GM19025 (cell line): ENCODE data around the gene SIX2.

Experiments used
- ATAC-seq: cut with Tn5 transposase; IDR thresholded peaks from one replicate; pipeline ENCODE4 v1.9.1; 2021; ENCODE audit warnings: mild to moderate bottlenecking, low read depth, moderate library complexity; ENCODE audit not compliant: unreplicated experiment

SIX2 gene

DNA sequence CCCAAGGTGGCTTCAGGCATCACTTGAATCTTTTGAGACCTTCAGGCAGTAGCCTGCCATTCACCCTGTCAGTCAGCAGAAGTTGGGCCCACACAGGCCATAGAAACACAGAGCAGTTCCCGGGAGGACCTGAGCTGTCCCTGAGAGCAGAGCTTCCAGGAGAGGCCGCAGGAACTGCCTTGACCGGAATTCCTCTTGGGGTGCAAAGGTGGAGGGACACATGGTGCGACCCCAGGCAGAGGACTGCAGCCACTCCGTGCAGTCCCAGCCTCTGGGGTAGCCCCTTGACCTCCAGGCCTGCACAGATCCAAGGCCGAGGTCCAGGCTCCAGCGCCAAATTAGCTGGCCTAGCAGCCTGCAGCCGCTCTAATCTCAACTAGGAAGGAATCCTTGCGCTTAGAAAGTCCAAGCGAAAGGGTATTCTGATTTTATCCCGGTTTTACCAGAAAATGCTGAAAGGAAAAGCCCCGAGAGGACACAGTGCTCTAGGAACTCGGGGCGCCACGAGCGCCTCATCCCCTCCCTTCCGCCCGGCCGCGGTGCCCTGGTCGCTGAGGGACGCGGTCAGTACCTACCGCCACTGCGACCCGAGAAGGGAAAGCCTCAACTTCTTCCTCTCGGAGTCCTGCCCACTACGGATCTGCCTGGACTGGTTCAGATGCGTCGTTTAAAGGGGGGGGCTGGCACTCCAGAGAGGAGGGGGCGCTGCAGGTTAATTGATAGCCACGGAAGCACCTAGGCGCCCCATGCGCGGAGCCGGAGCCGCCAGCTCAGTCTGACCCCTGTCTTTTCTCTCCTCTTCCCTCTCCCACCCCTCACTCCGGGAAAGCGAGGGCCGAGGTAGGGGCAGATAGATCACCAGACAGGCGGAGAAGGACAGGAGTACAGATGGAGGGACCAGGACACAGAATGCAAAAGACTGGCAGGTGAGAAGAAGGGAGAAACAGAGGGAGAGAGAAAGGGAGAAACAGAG, 5.4 kb downstream of the SIX2 start:
- ATAC-seq = no peak

DNA sequence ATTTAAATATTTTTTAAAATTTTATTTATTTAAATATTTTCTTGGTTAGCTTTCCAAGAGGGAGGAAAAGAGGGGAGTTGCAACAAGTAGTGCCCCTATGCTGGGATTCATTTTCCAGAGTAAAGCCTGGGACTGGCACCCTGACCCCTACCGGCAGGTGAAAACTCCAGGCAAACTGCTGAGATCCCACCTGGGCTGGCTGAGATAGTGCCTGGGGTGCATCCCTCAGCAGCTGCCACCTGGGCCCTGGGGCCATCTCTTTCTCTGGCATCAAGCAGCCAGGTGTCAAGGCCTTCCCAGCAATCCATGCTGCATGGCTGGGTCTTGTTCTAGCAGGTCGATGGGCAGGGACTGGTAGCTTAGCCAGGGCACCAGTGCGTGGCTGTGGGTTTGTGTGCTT, 6.6 kb downstream of the SIX2 start:
- ATAC-seq = no peak

DNA sequence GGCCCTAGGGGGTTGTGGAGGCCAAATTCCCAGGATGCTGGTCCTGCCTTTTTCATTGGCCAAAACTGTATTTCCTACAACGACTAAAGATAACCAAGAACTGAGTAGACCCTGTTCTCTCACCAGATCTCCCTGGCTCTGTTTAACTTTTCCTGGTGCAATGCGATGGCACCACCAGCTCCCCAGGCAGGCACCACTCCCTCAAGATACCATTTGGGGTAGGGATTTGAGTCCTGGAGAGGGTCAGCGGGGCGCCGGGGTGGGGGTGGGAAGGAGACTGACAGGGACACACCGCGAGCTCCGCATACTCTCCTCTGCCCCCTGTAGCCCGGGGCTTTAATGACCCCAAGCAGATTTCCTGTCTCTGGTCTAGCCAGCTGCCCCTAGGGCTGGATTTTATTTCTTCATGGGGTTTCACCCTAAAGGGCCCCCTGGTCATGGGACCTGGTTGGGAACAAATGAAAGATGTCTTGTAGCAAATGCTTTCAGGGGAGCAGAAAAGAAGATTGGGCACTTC, 7.3 kb downstream of the SIX2 start:
- ATAC-seq = no peak

- no peak for ATAC-seq
These were observed 8.1 kb downstream of the SIX2 start for GRCh38 chr2:45000921-45001868.

DNA sequence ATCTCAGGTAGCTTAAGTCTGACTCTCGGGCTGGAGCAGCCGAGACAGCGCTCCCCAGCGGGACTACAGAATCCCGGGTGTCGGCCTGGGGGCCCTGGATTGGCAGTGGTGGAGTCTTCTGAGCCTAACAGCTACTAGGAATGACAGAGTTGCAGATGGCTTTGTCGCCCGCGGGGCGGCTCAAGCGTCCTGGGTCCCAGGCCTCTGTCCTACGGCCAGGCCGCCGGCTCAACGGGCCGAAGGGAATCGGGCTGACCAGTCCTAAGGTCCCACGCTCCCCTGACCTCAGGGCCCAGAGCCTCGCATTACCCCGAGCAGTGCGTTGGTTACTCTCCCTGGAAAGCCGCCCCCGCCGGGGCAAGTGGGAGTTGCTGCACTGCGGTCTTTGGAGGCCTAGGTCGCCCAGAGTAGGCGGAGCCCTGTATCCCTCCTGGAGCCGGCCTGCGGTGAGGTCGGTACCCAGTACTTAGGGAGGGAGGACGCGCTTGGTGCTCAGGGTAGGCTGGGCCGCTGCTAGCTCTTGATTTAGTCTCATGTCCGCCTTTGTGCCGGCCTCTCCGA, 8.8 kb downstream of the SIX2 start:
- no peak for ATAC-seq

GRCh38 chr2:44999540-44999939, 9.7 kb downstream of the SIX2 start:
- no peak for ATAC-seq

- ATAC-seq = no peak
These were observed 11.3 kb downstream of the SIX2 start for GRCh38 chr2:44997963-44998362.

DNA sequence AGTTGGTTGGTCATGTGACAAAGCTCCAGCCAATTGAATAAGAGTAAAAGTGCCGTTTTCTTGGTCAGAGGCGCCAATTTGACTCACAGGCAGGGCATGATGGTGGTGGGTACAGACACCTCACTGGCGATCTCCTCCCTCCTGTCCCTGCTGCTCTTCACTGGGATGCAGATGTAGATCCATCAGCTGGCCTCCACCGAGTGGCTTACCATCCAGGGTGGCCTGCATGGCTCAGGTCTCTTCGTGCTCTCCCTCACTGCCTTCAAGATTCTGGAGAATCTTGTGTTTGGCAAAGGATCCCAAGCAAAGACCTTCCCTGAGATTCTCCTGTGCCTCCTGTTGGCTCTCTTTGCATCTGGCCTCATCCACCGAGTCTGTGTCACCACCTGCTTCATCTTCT, 12.9 kb downstream of the SIX2 start:
- no peak for ATAC-seq

GRCh38 chr2:44994377-44994776, 14.9 kb downstream of the SIX2 start:
- ATAC-seq = no peak

DNA sequence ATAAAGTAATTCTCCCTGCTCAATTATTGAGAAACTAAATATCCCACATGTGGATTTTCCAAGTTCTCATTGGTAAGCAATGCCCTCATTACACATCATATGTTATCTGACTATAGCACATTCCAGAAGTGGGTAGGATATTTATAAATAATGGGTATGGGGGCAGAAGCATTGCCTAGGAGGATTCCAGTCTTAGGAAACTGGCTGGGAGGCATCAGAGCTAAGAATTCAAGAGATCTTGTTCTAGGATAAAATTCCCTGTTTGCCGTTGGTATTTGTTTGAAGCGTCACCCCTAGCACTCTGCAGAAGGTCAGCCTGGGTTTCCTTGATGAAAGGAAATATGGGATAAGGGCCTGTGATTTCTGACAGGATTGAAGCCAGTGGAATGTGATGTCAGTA, 20.1 kb downstream of the SIX2 start:
- ATAC-seq = no peak

- ATAC-seq = no peak
These were observed 25.2 kb downstream of the SIX2 start for GRCh38 chr2:44983836-44984604.

GRCh38 chr2:44981714-44982108, 27.5 kb downstream of the SIX2 start:
- no peak for ATAC-seq

GRCh38 chr2:44980751-44981713, 28.2 kb downstream of the SIX2 start:
- no peak for ATAC-seq

- no peak for ATAC-seq
These were observed 29.7 kb downstream of the SIX2 start for GRCh38 chr2:44979581-44979980.

DNA sequence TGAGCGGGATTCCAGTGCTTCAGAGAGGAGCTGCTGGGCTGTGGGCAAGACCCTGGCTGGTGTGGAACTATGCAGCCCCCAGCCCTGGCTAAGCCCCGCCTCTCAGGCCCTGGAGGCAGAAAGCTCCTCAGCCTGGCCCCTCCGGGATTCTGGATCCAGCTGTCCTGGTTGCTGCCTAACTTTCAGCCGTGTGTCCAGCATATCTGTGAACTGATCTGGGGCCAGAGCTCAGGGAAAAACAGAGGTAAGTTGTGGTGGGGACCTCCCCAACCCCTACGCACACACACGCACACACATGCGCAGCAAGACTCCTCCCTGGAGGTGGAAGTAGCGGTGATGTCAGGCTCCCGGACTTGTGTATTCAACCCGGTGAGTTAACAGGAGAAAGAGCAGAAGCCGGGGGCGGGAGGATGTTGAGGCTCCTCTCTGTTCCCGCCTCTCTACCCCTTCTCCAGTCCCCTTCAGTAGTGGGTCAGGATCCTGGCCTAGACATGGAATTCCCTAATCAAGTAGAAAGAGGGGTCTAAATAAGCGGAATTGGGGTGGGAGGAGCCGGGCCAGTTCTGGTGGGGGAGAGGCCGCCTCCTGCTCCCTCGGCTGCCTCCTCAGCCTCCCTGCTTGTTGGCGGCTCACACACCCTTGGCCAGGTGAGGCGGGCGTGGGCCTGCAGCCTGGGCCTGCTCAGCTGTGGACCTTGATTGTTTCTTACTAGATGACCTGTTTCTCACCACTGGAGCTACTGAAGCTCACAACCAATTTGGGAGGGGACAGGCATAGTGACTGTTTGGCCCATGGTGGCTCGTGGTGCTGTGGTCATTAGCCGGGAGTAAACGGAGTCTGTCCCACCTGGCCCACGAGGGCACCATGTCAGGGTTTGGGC, 33.4 kb downstream of the SIX2 start:
- no peak for ATAC-seq

DNA sequence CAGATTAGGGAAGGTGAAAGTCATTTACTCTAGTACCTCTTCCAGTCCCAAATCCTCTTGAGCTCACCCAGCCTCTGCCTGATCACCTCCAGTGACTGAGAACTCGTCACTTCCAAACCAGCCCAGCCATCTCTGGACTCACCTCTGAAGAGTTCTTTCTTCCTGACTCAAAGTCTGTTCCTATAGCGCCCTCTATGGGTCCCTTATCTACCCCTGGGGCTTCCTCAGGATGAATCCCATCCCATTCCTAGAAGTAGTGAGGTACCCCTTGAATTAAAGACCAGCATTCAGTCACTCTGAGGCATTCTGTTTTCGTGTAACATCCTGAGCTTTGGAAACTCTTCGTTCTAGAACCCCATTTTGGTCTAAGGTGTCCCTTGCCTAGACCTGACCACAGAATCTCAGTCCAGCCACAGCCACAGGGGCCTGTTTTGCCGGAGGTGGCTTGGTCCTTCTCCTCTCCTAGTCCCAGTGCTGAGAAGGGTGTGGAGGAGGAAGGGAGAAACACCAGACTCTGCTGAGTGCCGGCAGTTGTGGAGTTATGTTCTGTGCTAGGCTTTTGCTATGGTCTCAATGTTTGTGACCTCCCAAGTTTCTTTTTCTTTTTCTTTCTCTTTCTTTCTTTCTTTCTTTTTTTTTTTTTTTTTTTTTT, 35.1 kb downstream of the SIX2 start:
- ATAC-seq = no peak

DNA sequence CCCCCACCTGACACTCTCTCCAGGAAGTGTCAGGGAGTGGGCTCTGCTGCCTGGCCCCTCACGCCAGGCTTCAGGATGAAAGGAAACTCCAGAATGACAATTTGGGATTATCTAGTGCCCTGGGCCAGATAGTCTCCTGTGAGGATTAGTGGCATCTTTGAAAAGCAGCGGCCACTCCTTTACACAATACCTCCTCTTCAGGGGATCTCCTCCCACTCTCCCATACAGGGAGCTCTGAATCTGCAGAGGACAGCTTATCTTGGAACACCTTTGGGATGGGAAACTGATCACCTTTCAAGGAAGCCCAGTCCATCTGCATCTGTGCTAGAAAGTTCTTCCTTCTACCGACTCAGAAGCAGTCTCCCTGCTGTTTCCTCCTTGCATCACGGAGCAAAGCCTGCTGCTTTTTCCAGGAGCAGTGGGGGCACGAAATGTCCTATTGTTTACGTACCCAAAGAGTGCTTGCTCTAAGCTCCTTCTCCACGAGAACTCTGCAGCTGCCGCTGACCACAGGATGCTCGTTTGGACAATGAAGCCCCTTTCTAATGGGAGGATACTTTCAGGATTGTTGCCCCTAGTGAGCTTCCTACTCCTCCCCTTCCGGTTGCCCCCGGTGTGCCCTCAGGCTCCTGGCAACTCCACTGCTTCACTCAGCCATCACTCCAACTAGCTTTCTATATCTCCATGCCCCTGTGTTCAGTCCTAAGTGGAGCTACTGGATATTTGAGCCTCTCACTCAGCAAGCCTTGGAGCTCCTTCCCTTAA, 36.3 kb downstream of the SIX2 start:
- ATAC-seq = no peak
